HEK293 (cell line): Measurements from ENCODE around the gene ZNF524.

ENCODE experiments used
- CTCF ChIA-PET: fragments of 350-600 bp; formaldehyde crosslinking; extraction: SDS; loops from one replicate; lab custom pipeline; 2021; ENCODE audit warnings: antibody characterized with exemption; lab: Yijun Ruan, JAX
- POLR2A ChIA-PET: fragments of 300-600 bp; formaldehyde crosslinking; extraction: SDS; loops from one replicate; lab custom pipeline; 2020; ENCODE audit warnings: antibody characterized with exemption, inconsistent platforms; lab: Yijun Ruan, JAX
- H3K27ac ChIP-seq: fragments of 200-500 bp; sonication (Bioruptor generic); 2 replicates; pipeline ENCODE4 v1.5.1; 2014; ENCODE audit warnings: low read depth, low read length, control low read depth, inconsistent platforms; ENCODE audit errors: extremely low read depth
- H3K36me3 ChIP-seq, 2 experiments: fragments of 200-500 bp in 1 of 2; sonication (Bioruptor generic) in 1 of 2; 1 replicate in 1 of 2; 2 replicates in 1 of 2; pipeline ENCODE4 v1.5.1; 2014 to 2017; ENCODE audit warnings: inconsistent platforms in 2 of 2, low read length in 2 of 2; ENCODE audit not compliant: control insufficient read depth in 2 of 2, insufficient read depth in 1 of 2
- H3K4me1 ChIP-seq: fragments of 200-500 bp; sonication (Bioruptor generic); 2 replicates; pipeline ENCODE4 v1.5.1; 2014; ENCODE audit warnings: mild to moderate bottlenecking, low read length, inconsistent platforms; ENCODE audit not compliant: control insufficient read depth, insufficient read depth
- H3K4me3 ChIP-seq: 2 replicates; pipeline ENCODE4 v1.5.1; 2011; ENCODE audit warnings: low read depth, mild to moderate bottlenecking, control low read depth, low read length, moderate library complexity
- H3K9me3 ChIP-seq: fragments of 200-500 bp; sonication (Bioruptor generic); 2 replicates; pipeline ENCODE4 v1.5.1; 2014; ENCODE audit warnings: low read depth, low read length, inconsistent platforms; ENCODE audit not compliant: control insufficient read depth, insufficient read depth
- HOXC10 ChIP-seq: sonication (generic); formaldehyde crosslinking; IDR thresholded peaks from 2 replicates; pipeline ENCODE4 v1.8.1; 2023; ENCODE audit warnings: mild to moderate bottlenecking, missing genetic modification reagents
- INSM2 ChIP-seq: fragments of 450-650 bp; formaldehyde crosslinking; IDR thresholded peaks from 2 replicates; pipeline ENCODE4 v1.5.1; 2016; ENCODE audit warnings: missing biosample characterization, missing genetic modification characterization
- KLF1 ChIP-seq: fragments of 450-650 bp; formaldehyde crosslinking; IDR thresholded peaks from 2 replicates; pipeline ENCODE4 v1.5.1; 2016; ENCODE audit warnings: missing biosample characterization, missing genetic modification characterization
- KLF9 ChIP-seq: fragments of 450-650 bp; formaldehyde crosslinking; IDR thresholded peaks from 2 replicates; pipeline ENCODE4 v1.5.1; 2016; ENCODE audit warnings: missing biosample characterization, missing genetic modification characterization, low read depth
- MZF1 ChIP-seq: fragments of 450-650 bp; formaldehyde crosslinking; IDR thresholded peaks from 2 replicates; pipeline ENCODE4 v1.5.1; 2017; ENCODE audit warnings: missing biosample characterization, missing genetic modification characterization, borderline replicate concordance
- OVOL3 ChIP-seq: fragments of 450-650 bp; formaldehyde crosslinking; IDR thresholded peaks from 2 replicates; pipeline ENCODE4 v1.5.1; 2016; ENCODE audit warnings: missing biosample characterization, missing genetic modification characterization
- REST ChIP-seq: fragments of 450-650 bp; formaldehyde crosslinking; IDR thresholded peaks from 2 replicates; pipeline ENCODE4 v1.5.1; 2016; ENCODE audit warnings: missing biosample characterization, missing genetic modification characterization
- SALL2 ChIP-seq: fragments of 450-650 bp; formaldehyde crosslinking; IDR thresholded peaks from 2 replicates; pipeline ENCODE4 v1.5.0; 2017; ENCODE audit warnings: missing biosample characterization, mild to moderate bottlenecking, missing genetic modification characterization, borderline replicate concordance
- SP7 ChIP-seq: fragments of 450-650 bp; formaldehyde crosslinking; IDR thresholded peaks from 2 replicates; pipeline ENCODE4 v1.5.1; 2016; ENCODE audit warnings: missing biosample characterization, missing genetic modification characterization
- ZBTB44 ChIP-seq: fragments of 450-650 bp; IDR thresholded peaks from 2 replicates; pipeline ENCODE4 v1.5.1; 2018; ENCODE audit warnings: missing biosample characterization, mild to moderate bottlenecking, missing genetic modification characterization
- ZEB2 ChIP-seq: fragments of 450-650 bp; formaldehyde crosslinking; IDR thresholded peaks from 2 replicates; pipeline ENCODE4 v1.5.1; 2016; ENCODE audit warnings: missing biosample characterization, missing genetic modification characterization
- ZIC2 ChIP-seq: fragments of 450-650 bp; formaldehyde crosslinking; IDR thresholded peaks from 2 replicates; pipeline ENCODE4 v1.5.1; 2016; ENCODE audit warnings: missing biosample characterization, missing genetic modification characterization
- ZNF114 ChIP-seq: fragments of 450-650 bp; formaldehyde crosslinking; IDR thresholded peaks from 2 replicates; pipeline ENCODE4 v1.5.0; 2017; ENCODE audit warnings: missing biosample characterization, missing genetic modification characterization
- ZNF148 ChIP-seq: fragments of 450-650 bp; formaldehyde crosslinking; IDR thresholded peaks from 2 replicates; pipeline ENCODE4 v1.5.0; 2017; ENCODE audit warnings: missing biosample characterization, missing genetic modification characterization, borderline replicate concordance
- ZNF223 ChIP-seq: fragments of 450-650 bp; formaldehyde crosslinking; IDR thresholded peaks from 2 replicates; pipeline ENCODE4 v1.5.1; 2016; ENCODE audit warnings: missing biosample characterization, missing genetic modification characterization
- ZNF423 ChIP-seq: fragments of 450-650 bp; formaldehyde crosslinking; IDR thresholded peaks from 2 replicates; pipeline ENCODE4 v1.5.1; 2016; ENCODE audit warnings: missing biosample characterization, missing genetic modification characterization
- ZNF580 ChIP-seq: fragments of 450-650 bp; formaldehyde crosslinking; IDR thresholded peaks from 2 replicates; pipeline ENCODE4 v1.5.1; 2016; ENCODE audit warnings: missing biosample characterization, missing genetic modification characterization
- ZNF596 ChIP-seq: fragments of 450-650 bp; IDR thresholded peaks from 2 replicates; pipeline ENCODE4 v1.5.0; 2018; ENCODE audit warnings: missing biosample characterization, mild to moderate bottlenecking, missing genetic modification characterization, moderate library complexity
- ZNF610 ChIP-seq: fragments of 450-650 bp; formaldehyde crosslinking; IDR thresholded peaks from 2 replicates; pipeline ENCODE4 v1.5.1; 2016; ENCODE audit warnings: missing biosample characterization, missing genetic modification characterization, borderline replicate concordance
- ZNF621 ChIP-seq: fragments of 450-650 bp; formaldehyde crosslinking; IDR thresholded peaks from 2 replicates; pipeline ENCODE4 v1.5.1; 2017; ENCODE audit warnings: missing biosample characterization, missing genetic modification characterization
- ZNF660 ChIP-seq: fragments of 450-650 bp; IDR thresholded peaks from 2 replicates; pipeline ENCODE4 v1.5.1; 2018; ENCODE audit warnings: missing biosample characterization, mild to moderate bottlenecking, missing genetic modification characterization
- ZNF670 ChIP-seq: fragments of 450-650 bp; formaldehyde crosslinking; IDR thresholded peaks from 2 replicates; pipeline ENCODE4 v1.5.1; 2016; ENCODE audit warnings: missing biosample characterization, missing genetic modification characterization, low read depth
- ZNF747 ChIP-seq: fragments of 450-650 bp; formaldehyde crosslinking; IDR thresholded peaks from 2 replicates; pipeline ENCODE4 v1.5.1; 2016; ENCODE audit warnings: missing biosample characterization, missing genetic modification characterization
- ZNF843 ChIP-seq: fragments of 450-650 bp; formaldehyde crosslinking; IDR thresholded peaks from 2 replicates; pipeline ENCODE4 v1.5.1; 2016; ENCODE audit warnings: missing biosample characterization, missing genetic modification characterization
- ZSCAN23 ChIP-seq: fragments of 450-650 bp; formaldehyde crosslinking; IDR thresholded peaks from 2 replicates; pipeline ENCODE4 v1.5.1; 2016; ENCODE audit warnings: missing biosample characterization, missing genetic modification characterization
- ZSCAN4 ChIP-seq: fragments of 450-650 bp; formaldehyde crosslinking; IDR thresholded peaks from 2 replicates; pipeline ENCODE4 v1.5.1; 2017; ENCODE audit warnings: missing biosample characterization, missing genetic modification characterization

Gene ZNF524

GRCh38 chr19:55598719-55599467, 1.2 kb upstream of the ZNF524 start:
- peaks cover 12 to 28% of the 10 kb centered on the region in 2 experiments for H3K36me3 ChIP-seq
- ChIA-PET POLR2A (interaction anchor here (0.6 to 4.4 kb wide), 37 partner anchors 11 to 483 kb away, joined by 3 to 71 read pairs (median 5); partner anchors contain the start of genes CCDC106, HSPBP1, ISOC2 and KMT5C), CTCF (interaction anchor here (0.6 to 2.1 kb wide), 8 partner anchors 8 to 297 kb away, joined by 3 to 9 read pairs (median 4); no protein-coding TSS in a partner anchor)
- no peaks in the 10 kb centered on the region for H3K9me3 ChIP-seq
- peak overlapping the region; percentile 97 for H3K4me3 ChIP-seq
- peak overlapping the region; percentile 97 for H3K27ac ChIP-seq
- H3K4me1 ChIP-seq = peaks cover 3% of the 10 kb centered on the region; the same call in 1 of the 2 replicates
- 0 out of 2 replicates have a peak, but pooled peaks have one; percentile 27 for TF ChIP-seq OVOL3 (tag by site-specific recombination)
- TF ChIP-seq ZNF660 = peak; percentile 69; the same call in 1 of the 2 replicates
- TF ChIP-seq ZSCAN23 (tag by site-specific recombination) = no peak
- TF ChIP-seq MZF1 (tag by site-specific recombination) = no peak
- no peak for TF ChIP-seq SALL2 (tag by site-specific recombination)
- peak; percentile 95 for TF ChIP-seq KLF9 (tag by site-specific recombination)
- TF ChIP-seq INSM2 = peak; percentile 37; the same call in 1 of the 2 replicates
- no peak for TF ChIP-seq ZNF670 (tag by site-specific recombination)
- TF ChIP-seq ZNF580 (tag by site-specific recombination) = no peak
- 0 out of 2 replicates have a peak, but pooled peaks have one; percentile 54 for TF ChIP-seq SP7 (tag by site-specific recombination)
- TF ChIP-seq ZNF610 (tag by site-specific recombination) = peak; percentile 75
- TF ChIP-seq ZNF114 = no peak
- TF ChIP-seq ZNF596 (tag by site-specific recombination) = no peak
- no peak for TF ChIP-seq REST (tag by site-specific recombination)
- TF ChIP-seq ZNF223 (tag by site-specific recombination) = no peak
- 0 out of 2 replicates have a peak, but pooled peaks have one; percentile 29 for TF ChIP-seq ZNF843
- TF ChIP-seq ZNF423 (tag by site-specific recombination) = no peak
- TF ChIP-seq ZNF747 = no peak
- TF ChIP-seq ZNF621 = no peak
- TF ChIP-seq ZBTB44 (tag by site-specific recombination) = peak; percentile 46; the same call in 1 of the 2 replicates
- TF ChIP-seq HOXC10 (CRISPR knock-in tag) = 0 out of 2 replicates have a peak, but pooled peaks have one; percentile 38
- TF ChIP-seq ZIC2 = no peak
- no peak for TF ChIP-seq ZNF148 (tag by site-specific recombination)
- TF ChIP-seq ZEB2 (tag by site-specific recombination) = peak; percentile 89
- peak; percentile 12; the same call in 1 of the 2 replicates for TF ChIP-seq ZSCAN4 (tag by site-specific recombination)
- TF ChIP-seq KLF1 (tag by site-specific recombination) = 0 out of 2 replicates have a peak, but pooled peaks have one; percentile 6
